Central memory CD4-positive, alpha-beta T cell (primary cell): ENCODE measurements around the gene NPEPL1.

ENCODE experiments used
- DNase-seq: peaks from one replicate; pipeline ENCODE4 v3.0.0; 2022

The NPEPL1 gene

DNA sequence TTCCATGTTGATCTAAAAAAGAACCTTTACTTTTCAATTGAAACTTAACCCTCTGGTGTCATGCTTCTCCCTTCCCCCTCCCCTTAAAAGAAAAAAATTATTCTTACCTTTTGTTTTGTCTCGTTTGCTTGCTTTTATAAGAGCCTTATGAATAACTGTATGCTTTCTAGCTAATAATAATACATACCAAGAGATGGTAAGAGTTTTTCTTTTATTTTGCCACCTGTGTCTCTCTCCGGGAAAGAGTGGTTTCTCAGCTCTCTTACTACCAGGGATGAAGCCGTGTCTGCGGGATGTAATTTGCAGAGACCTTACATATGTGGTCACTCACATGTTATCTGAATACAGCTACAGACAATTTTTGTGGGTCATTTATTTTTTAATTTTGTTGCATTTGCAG, 33.8 kb upstream of the NPEPL1 start:
- DNase-seq, result no peak

DNA sequence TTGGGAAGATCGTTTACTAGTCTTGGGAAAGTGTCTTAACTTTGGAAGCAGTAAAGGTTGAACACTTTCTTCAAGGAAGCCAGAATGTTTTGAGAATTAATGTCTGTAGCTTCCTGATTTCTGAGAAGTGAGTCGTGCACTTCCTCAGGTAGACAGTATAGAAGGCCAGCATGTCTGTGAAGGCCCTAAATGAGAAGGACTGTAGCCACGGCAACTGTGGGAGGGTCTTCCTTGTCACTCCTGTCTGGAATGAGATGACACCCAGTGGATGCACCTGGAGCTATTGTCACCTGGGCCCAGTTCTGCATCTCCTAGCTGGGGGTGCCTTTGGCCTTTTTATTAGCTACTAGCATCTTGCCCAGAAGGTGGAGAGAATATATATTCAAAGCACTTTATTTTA, 32.8 kb upstream of the NPEPL1 start:
- no peak for DNase-seq

- DNase-seq, result peak; percentile 76
These were observed 31.6 kb upstream of the NPEPL1 start for GRCh38 chr20:58660855-58661597.

GRCh38 chr20:58661598-58662473, 30.8 kb upstream of the NPEPL1 start:
- DNase-seq, result no peak

DNA sequence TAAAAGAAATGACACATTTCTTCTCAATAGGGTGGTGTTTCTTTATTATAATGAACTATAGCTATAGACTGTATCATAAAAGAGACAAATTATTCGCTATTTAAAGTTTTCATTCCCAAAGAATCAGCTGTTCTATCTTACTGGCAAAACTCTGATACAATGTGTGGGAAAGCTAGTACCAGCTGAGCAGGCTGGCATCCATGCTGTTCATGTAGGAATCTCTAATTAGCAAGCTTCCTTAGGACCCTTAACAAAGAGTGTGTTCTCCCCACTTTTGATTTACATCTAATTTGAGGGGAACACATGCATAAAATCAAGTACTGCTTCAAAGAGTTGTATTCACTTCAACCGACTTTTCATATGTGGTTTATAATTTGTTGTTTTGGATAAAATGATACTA, 28.3 kb upstream of the NPEPL1 start:
- no peak for DNase-seq

- DNase-seq, result no peak
These were observed 27.7 kb upstream of the NPEPL1 start for GRCh38 chr20:58664883-58665282.

GRCh38 chr20:58665606-58666005, 27.0 kb upstream of the NPEPL1 start:
- no peak for DNase-seq

DNA sequence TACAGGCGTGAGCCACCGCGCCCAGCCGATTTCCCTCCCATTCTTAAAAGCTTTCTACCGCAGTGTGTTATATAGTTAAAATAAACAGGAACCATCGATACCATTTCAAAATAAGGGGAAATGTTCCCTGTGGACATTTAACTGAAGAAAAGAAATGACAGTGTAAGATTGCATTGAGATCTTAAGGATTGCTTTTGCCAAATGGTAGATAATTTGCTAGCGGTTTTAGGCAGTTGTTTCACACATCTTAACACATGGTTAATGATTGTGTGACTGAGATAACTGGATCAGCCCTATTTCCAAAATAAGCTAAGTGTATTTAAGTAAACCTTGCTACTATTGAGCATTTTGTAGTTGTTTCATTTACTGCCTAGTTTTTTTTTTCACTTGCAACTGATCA, 25.9 kb upstream of the NPEPL1 start:
- DNase-seq, result no peak

DNA sequence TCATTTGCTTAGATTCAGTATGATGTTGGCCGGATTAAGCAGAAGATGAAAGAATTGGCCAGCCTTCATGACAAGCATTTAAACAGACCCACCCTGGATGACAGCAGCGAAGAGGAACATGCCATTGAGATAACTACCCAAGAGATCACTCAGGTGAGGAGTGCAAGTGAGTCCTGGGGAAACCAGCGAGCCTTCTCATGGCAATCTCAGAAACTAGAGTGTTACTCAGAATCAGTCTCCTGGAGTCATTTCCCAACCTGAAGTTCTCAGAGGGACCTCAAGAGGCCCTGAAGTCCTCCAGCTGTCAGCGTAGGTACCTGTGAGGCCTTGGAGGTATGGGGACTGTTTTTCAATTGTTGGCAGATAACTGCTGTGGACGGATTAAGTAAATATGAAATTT, 24.6 kb upstream of the NPEPL1 start:
- DNase-seq, result no peak

DNA sequence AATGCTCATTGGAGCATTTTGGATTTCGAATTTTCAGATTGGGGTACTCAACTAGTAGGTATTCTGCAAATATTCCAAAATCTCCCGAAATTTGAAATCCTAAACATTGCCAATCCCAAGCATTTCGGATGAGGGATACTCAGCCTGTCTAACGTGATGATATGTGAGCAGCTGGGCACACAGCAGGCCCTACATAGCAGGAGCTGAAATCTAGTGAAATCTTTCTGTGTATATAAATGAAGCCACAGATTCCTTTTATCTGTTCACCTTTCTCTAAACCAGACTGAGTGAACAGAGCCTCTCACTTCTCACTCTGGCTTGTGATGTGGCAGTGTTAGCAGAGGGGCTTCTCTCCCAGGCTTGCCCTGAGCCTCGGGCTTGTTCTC, 23.7 kb upstream of the NPEPL1 start:
- no peak for DNase-seq

DNA sequence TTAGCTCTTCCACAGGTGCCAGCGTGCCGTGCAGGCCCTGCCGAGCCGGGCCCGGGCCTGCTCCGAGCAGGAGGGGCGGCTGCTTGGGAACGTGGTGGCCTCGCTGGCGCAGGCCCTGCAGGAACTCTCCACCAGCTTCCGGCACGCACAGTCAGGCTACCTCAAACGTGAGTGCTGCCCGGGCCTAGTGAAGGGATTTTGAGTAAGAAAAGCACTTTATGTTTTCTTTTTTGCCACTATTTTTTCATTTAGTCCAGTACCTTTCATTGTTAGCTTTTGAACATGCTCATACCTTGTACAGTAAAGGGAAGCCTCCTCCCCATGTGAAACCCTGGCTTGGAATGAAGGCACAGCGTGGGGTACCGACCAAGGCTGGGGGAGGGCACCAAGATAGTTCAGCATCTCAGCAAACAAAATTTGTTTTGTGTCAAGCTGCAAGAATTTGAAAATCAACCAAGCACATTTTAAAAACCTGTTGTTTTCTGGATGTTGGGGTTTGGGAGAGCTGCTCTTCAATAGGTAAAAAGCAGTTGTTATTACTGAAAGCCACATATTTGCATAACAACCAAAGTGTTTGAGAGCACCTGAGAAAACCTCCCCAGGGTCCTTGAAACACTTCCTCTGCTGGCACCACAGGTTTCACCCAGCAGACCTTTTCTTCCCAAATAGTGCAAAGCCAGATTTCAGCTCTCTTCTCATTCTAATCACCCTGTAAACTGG, 23.2 kb upstream of the NPEPL1 start:
- no peak for DNase-seq

DNA sequence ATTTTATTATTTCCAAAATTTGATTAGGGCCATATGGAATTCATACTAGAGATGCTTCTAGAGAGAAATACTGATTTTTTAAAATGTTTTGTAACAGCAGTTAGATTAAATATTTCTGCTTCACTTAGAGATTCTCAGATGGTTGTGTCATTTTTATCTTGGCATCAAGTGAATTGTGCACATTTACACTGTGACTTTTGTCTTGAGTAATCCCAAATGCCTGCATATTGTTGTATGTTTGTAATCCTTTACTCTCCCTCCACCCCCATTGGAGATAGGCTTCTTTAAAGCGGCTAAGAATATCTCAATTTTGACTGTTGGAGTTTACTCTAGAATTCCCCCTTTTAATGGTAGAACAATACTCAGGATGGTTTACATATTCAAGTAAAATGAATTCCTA, 22.5 kb upstream of the NPEPL1 start:
- DNase-seq, result no peak

DNA sequence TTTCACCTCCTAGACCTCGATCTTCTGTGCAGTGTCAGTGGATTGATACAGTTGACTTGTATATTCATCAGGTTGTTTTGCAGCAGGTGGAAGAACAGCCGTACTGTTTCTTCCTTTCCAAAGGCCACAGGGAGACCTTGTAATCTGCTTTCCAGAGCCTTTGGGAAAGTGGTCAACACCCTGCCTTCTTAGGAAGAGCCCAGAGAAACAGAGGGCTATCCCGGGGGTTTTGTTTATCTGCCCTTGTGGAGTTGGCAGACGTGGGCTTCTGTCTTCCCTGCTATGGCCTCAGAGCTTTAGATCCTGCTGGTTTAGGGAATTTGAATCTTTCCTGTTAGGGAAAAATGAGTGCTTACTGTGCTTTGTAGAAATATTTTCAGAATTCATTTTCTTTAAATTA, 21.9 kb upstream of the NPEPL1 start:
- no peak for DNase-seq

DNA sequence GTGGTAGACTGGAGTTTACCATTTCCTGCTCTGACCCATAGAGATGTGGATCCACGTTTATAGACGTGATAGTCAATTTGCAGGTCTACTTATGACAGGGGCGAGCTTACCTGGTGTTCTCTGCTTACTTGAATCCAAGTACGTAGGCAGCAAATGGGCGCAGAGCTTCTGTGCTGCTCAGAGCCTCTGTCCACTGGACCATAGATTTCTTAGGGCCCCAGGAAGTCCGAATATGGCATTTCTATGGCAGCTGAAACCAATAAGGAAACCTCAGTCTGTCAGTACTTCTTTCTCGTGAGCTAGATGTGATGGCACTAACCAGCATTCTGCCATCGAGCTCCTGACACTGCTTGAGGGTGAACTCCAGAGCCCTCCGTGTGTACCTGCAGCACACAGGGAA, 19.5 kb upstream of the NPEPL1 start:
- DNase-seq, result no peak

DNA sequence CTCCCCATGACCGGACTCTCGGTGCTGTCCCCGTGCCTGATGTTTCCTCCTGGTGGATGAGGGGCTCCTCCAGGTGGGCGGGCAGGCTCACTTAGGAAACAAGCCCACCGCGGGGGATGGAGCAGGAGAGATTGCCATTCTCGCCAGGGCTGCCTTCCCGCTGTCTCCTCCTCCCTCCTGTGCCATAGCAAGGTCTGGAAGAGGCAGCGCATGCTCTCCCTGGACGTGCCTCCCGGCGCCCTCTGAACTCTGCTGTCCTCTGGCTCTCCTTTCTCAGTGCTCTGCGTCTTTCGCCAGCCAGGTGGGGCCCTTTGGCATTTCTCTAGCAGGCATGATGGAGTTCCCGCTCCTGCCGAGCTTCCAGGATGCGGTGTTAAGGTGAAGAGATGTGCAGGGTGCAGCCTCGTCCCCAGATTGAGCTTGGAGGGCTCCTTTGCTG, 17.4 kb upstream of the NPEPL1 start:
- no peak for DNase-seq

- no peak for DNase-seq
These were observed 17.0 kb upstream of the NPEPL1 start for GRCh38 chr20:58675641-58676040.

DNA sequence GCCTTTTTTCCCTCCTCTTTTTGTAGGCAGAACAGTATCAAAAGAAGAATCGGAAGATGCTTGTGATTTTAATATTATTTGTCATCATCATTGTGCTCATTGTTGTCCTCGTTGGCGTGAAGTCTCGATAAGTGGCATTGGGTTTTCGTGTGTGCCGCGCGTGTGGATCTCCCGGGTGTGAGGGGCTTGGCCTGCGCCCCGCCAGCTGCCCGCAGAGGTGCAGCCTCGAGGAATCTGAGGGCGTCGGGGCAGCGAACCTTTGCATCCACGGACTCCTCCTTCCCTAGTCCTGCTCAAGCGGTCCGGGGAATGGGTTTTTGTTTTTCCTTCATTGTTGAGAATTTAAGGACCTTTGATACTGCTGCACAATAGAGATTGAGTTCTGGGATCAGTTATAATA, 16.4 kb upstream of the NPEPL1 start:
- no peak for DNase-seq

DNA sequence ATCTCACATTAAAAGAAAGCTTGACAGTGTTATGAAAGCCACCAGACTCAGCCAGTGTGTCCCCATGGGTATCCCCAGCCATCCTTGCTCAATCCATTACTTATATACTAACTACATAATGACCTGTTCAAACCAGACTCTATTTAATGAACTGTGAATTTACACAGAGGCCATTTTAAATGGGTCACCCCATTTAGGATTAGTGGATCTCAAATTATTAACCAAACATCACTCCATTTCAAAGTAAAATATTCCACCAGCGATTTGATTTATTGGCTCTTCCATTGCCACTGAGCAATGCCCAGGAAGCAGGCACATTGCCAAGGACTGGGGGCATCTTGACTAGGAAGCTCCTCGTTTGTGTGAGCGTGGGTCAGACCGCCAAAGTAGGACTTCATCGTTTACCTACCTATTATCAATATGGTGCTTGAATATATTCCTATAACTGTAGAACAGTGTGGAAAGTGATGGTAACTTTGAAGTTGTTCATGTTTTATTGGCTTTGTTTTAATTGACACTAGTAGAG, 15.5 kb upstream of the NPEPL1 start:
- DNase-seq, result no peak

GRCh38 chr20:58677808-58678207, 14.8 kb upstream of the NPEPL1 start:
- no peak for DNase-seq

DNA sequence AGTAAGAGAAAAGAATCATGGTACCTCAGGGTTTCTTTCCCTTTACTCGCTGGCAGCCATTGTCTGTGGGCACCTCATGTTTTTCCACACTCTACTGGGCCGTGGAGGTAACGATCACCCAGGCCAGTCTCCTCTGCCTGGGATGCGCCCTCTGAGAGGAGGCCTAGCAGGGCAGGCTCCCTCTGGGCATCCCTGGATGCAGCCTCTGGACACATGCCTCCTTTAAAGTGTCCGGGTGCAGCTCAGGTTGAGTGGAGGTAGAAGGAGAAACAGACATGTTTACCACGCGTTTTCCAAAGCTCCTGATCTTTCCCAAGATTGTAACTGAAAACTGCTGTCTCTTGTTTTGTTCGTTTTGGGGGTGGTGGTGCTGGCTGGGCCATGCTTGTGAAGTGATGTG, 13.8 kb upstream of the NPEPL1 start:
- DNase-seq, result no peak

GRCh38 chr20:58682656-58683531, 9.7 kb upstream of the NPEPL1 start:
- no peak for DNase-seq

DNA sequence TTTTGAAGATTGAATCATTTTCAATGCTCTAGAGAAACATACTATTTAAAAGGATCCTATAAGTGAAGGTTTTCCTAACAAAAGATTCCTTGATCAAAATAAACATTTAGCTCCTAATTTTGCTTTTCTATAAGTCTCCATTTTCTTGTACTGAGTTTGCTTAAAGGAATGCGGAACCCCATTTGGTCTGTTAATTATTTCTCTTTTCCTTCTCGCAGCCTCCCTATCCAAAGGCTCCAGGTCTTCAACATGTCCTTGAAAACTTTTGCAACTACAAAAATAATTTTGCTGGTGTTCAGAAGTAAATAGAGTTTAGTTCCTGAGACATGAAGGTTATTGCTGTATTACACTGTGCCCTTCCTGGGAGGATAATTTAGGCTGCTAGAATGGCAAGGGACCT, 8.3 kb upstream of the NPEPL1 start:
- no peak for DNase-seq
